ENCODE results near the gene SLC9A9.

GRCh38 chr3:143716731-143717130 is 131.5 kb downstream of the SLC9A9 start:
- no peak for TF ChIP-seq POLR2AphosphoS5 (IDR thresholded peaks at IDR 0.05)
- no peak for TF ChIP-seq EZH2 (IDR thresholded peaks at IDR 0.05; ENCODE audit: borderline replicate concordance, insufficient read depth, low read length, poor library complexity, severe bottlenecking)
- TF ChIP-seq, protein P1, sequence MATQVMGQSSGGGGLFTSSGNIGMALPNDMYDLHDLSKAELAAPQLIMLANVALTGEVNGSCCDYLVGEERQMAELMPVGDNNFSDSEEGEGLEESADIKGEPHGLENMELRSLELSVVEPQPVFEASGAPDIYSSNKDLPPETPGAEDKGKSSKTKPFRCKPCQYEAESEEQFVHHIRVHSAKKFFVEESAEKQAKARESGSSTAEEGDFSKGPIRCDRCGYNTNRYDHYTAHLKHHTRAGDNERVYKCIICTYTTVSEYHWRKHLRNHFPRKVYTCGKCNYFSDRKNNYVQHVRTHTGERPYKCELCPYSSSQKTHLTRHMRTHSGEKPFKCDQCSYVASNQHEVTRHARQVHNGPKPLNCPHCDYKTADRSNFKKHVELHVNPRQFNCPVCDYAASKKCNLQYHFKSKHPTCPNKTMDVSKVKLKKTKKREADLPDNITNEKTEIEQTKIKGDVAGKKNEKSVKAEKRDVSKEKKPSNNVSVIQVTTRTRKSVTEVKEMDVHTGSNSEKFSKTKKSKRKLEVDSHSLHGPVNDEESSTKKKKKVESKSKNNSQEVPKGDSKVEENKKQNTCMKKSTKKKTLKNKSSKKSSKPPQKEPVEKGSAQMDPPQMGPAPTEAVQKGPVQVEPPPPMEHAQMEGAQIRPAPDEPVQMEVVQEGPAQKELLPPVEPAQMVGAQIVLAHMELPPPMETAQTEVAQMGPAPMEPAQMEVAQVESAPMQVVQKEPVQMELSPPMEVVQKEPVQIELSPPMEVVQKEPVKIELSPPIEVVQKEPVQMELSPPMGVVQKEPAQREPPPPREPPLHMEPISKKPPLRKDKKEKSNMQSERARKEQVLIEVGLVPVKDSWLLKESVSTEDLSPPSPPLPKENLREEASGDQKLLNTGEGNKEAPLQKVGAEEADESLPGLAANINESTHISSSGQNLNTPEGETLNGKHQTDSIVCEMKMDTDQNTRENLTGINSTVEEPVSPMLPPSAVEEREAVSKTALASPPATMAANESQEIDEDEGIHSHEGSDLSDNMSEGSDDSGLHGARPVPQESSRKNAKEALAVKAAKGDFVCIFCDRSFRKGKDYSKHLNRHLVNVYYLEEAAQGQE (IDR thresholded peaks at IDR 0.05; ENCODE audit: borderline replicate concordance): no peak
- TF ChIP-seq, protein P2, sequence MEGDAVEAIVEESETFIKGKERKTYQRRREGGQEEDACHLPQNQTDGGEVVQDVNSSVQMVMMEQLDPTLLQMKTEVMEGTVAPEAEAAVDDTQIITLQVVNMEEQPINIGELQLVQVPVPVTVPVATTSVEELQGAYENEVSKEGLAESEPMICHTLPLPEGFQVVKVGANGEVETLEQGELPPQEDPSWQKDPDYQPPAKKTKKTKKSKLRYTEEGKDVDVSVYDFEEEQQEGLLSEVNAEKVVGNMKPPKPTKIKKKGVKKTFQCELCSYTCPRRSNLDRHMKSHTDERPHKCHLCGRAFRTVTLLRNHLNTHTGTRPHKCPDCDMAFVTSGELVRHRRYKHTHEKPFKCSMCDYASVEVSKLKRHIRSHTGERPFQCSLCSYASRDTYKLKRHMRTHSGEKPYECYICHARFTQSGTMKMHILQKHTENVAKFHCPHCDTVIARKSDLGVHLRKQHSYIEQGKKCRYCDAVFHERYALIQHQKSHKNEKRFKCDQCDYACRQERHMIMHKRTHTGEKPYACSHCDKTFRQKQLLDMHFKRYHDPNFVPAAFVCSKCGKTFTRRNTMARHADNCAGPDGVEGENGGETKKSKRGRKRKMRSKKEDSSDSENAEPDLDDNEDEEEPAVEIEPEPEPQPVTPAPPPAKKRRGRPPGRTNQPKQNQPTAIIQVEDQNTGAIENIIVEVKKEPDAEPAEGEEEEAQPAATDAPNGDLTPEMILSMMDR (IDR thresholded peaks at IDR 0.05; ENCODE audit: poor library complexity, severe bottlenecking): no peak
- TF ChIP-seq RAD21 (conservative IDR thresholded peaks at IDR 0.05): no peak
